Measurements from ENCODE around the gene MAP2K6. TPM values are rescaled to one million over a fixed set of nuclear protein-coding genes. Genes with fewer than 3 reads are reported as not detected.

Gene MAP2K6
- total and polyA plus RNA-seq, 2 of the 8 experiments (the other 6 are each of a cell fraction or from before 2014, with no cell fraction given): 11.0 to 44.1 TPM

DNA sequence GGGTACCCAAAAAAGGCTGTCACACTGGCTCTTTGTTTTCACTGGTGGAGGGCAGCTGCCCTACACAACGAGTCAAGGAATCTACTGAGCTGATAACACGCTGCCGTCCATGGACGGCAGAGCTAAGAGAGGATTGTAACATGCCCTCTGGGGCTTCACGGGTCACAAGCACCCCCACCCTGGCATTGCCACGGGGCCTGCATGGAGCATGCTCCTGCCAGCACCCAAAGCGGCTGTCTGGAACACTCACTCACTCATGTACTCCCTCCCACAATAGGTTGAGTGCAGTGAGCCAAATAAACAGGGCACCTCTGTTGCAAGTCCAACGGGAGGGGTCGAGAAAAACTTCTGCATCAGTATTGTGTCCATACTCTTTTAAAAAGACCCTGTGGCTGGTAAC is 181.6 kb downstream of the MAP2K6 start:
- WGBS, 2 experiments (ENCODE audit: extremely low coverage in 1 of 2, insufficient coverage in 1 of 2, insufficient read length in 1 of 2, insufficient replicate concordance in 2 of 2, low coverage in 1 of 2, low lambda C conversion rate in 2 of 2, missing lambda C conversion rate in 1 of 2): 80% methylated on average over 9 of the region's 9 CpGs; no CpG with 5 or more reads in 1 of the 2 experiments

More for the DNA sequence above, 181.6 kb downstream of the MAP2K6 start:
- Histone ChIP-seq H4K20me1 (replicated peaks in 1 of 2; ENCODE audit: control insufficient read depth in 1 of 2, insufficient read depth in 2 of 2, low read length in 2 of 2) (no peaks in the 10 kb centered on the region), H2BK120ac (replicated peaks; ENCODE audit: low read depth, low read length) (no peak overlapping the region), H3K4ac (replicated peaks; ENCODE audit: insufficient read length, low read depth, low read length) (no peak overlapping the region), H3K9ac (replicated peaks in 1 of 4; ENCODE audit: extremely low read depth in 1 of 4, low read depth in 3 of 4, low read length in 3 of 4) (no peak overlapping the region), H3K56ac (replicated peaks; ENCODE audit: insufficient read length, low read depth, low read length) (no peak overlapping the region), H4K8ac (ENCODE audit: extremely low read depth, insufficient read depth, low read length) (no peak overlapping the region), H2BK12ac (ENCODE audit: low read depth, low read length) (no peak overlapping the region), H3K23ac (ENCODE audit: insufficient read length) (no peak overlapping the region), H4K91ac (replicated peaks; ENCODE audit: insufficient read length, low read length) (no peak overlapping the region), H3K36me3 (ENCODE audit: control insufficient read depth in 2 of 4, insufficient read depth in 4 of 4, low read length in 3 of 4) (no peaks in the 10 kb centered on the region), H3K27me3 (replicated peaks in 1 of 4; ENCODE audit: control insufficient read depth in 3 of 4, extremely low read depth in 1 of 4, insufficient read depth in 3 of 4, low read length in 3 of 4) (no peaks in the 10 kb centered on the region), H2AFZ (ENCODE audit: low read length) (no peak overlapping the region), H3K79me1 (ENCODE audit: low read depth, low read length) (no peaks in the 10 kb centered on the region), H3K18ac (ENCODE audit: extremely low read depth, low read length) (no peak overlapping the region), H2BK15ac (ENCODE audit: low read length) (no peak overlapping the region), H3K4me2 (ENCODE audit: insufficient read depth in 1 of 2, low read depth in 2 of 2, low read length in 2 of 2) (no peak overlapping the region), H3K79me2 (ENCODE audit: control insufficient read depth in 1 of 2, insufficient read depth in 2 of 2, low read length in 2 of 2) (no peaks in the 10 kb centered on the region), H3K27ac (ENCODE audit: low read depth, low read length) (no peak overlapping the region), H3K23me2 (ENCODE audit: low read depth, low read length) (no peaks in the 10 kb centered on the region), H2BK20ac (ENCODE audit: low read length) (no peak overlapping the region), H3K4me1 (replicated peaks in 1 of 4; ENCODE audit: control insufficient read depth in 3 of 4, insufficient read depth in 4 of 4, low read length in 3 of 4) (no peaks in the 10 kb centered on the region), H3K14ac (ENCODE audit: insufficient read length) (no peak overlapping the region), H2BK5ac (ENCODE audit: low read depth, low read length) (no peak overlapping the region), H3K4me3 (ENCODE audit: extremely low read depth in 1 of 4, insufficient read depth in 2 of 4, low read depth in 3 of 4, low read length in 4 of 4) (no peak overlapping the region), H3K9me3 (ENCODE audit: insufficient read depth in 2 of 2, low read depth in 1 of 2, low read length in 1 of 2) (no peaks in the 10 kb centered on the region), H2AK5ac (ENCODE audit: low read depth, low read length) (no peak overlapping the region), H4K5ac (ENCODE audit: insufficient read length, low read depth, low read length) (no peak overlapping the region)
- DNase-seq (ENCODE audit: low read depth in 1 of 2, low spot score in 2 of 2) (no peak), FAIRE-seq (no peak)
- ChIA-PET POLR2A (ENCODE audit: partially characterized antibody) (no interaction called here), CTCF (ENCODE audit: partially characterized antibody) (interaction anchor here (2.9 to 7.0 kb wide), 2 partner anchors 12 to 27 kb away, joined by 9 to 59 read pairs; no protein-coding TSS in a partner anchor)

Data from H1 (cell line).